PC-9 (cell line): ENCODE results near the gene SMC3.

Experiments used
- CTCF ChIP-seq: fragments of 200-600 bp; sonication (generic); conservative IDR thresholded peaks from 2 replicates; pipeline ENCODE4 v1.6.1; 2017; ENCODE audit warnings: mixed run types, antibody characterized with exemption, mild to moderate bottlenecking, moderate library complexity
- EZH2 ChIP-seq: fragments of 200-600 bp; sonication (generic); IDR thresholded peaks from 2 replicates; pipeline ENCODE4 v1.8.0; 2017; ENCODE audit warnings: antibody characterized with exemption, low read depth

DNA sequence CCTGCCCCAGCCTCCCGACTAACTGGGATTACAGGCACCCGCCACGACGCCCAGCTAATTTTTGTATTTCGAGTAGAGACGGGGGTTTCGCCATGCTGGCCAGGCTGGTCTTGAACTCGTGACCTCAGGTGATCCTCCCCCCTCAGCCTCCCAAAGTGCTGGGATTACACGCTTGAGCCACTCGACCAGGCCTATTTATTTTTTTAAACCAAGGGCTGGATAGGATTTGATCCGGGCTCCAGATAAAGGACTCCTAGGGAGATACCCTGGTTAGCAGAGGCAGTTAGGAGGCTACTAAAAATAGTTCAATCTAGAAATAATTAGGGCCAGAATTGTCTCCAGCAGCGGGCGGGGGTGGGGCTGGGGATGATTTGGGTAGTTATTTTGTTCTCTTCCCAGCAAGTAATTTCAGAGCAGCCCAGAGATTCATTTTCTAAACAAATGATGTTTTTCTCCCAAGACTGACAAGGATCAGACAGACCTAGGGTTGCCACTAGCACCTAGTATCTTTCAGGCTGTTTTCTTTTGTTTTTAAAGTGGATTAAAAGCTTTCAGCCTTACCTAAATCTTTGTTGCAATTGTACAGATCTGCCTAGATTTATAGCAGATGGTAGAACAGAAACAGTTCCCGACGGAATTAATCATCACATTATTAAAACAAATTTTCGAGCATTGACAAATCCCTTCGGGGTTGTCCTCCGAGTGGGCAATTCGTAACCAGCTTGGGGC, 859 bp upstream of the SMC3 start:
- TF ChIP-seq CTCF = no peak
- TF ChIP-seq EZH2 = no peak
